Transverse colon (tissue), 4 donors: Measurements from ENCODE around the gene ADIRF. TPM values are rescaled to one million over a fixed set of nuclear protein-coding genes. Genes with fewer than 3 reads are reported as not detected.

Source experiments
- DNase-seq: peaks from one replicate; pipeline ENCODE4 v3.0.0-alpha.2; 2019
- H3K27ac ChIP-seq, 4 donors: fragments of 200-600 bp; sonication (generic); 2 replicates each; pipeline ENCODE4 v1.5.1; 2016 to 2018; ENCODE audit warnings: inconsistent platforms in 4 of 4
- H3K27me3 ChIP-seq: fragments of 200-600 bp; sonication (generic); 2 replicates; pipeline ENCODE4 v1.5.1; 2017; ENCODE audit warnings: inconsistent platforms
- H3K36me3 ChIP-seq, 4 donors: fragments of 200-600 bp; sonication (generic); 2 replicates each; pipeline ENCODE4 v1.5.1; 2017 to 2019; ENCODE audit warnings: inconsistent platforms in 4 of 4
- H3K4me1 ChIP-seq, 4 donors: fragments of 200-600 bp; sonication (generic); 2 replicates each; pipeline ENCODE4 v1.5.1; 2017 to 2020; ENCODE audit warnings: inconsistent platforms in 4 of 4
- H3K4me3 ChIP-seq, 4 donors: fragments of 200-600 bp; sonication (generic); 1 replicate in 1 of 4; 2 replicates in 3 of 4; pipeline versions ENCODE4 v1.5.1 to v1.6.1; 2017 to 2019; ENCODE audit warnings: inconsistent platforms in 4 of 4
- H3K9me3 ChIP-seq, 2 donors: fragments of 200-600 bp; sonication (generic); 2 replicates each; pipeline ENCODE4 v1.5.1; 2017 to 2019; ENCODE audit warnings: inconsistent platforms in 2 of 2
- CTCF ChIP-seq, 5 experiments: fragments of 200-600 bp in 3 of 5; fragments of 450-650 bp in 2 of 5; sonication (generic) in 3 of 5; IDR thresholded peaks; 1 replicate in 2 of 5; 2 replicates in 3 of 5; pipeline ENCODE4 v1.5.1; 2016 to 2017; ENCODE audit warnings: antibody characterized with exemption in 5 of 5, inconsistent platforms in 3 of 5, mild to moderate bottlenecking in 2 of 5, moderate library complexity in 1 of 5
- EP300 ChIP-seq: sonication (generic); formaldehyde crosslinking; IDR thresholded peaks from one replicate; pipeline ENCODE4 v1.6.1; 2017; ENCODE audit warnings: antibody characterized with exemption, low read depth
- POLR2A ChIP-seq: fragments of 450-650 bp; IDR thresholded peaks from one replicate; pipeline ENCODE4 v1.6.1; 2016; ENCODE audit warnings: antibody characterized with exemption, mild to moderate bottlenecking, moderate library complexity
- POLR2AphosphoS5 ChIP-seq, 3 donors: sonication (generic); formaldehyde crosslinking; IDR thresholded peaks; one replicate each; pipeline ENCODE4 v1.6.1; 2016; ENCODE audit warnings: antibody characterized with exemption in 3 of 3
- WGBS, 2 donors: methylation state at CpG; one replicate each; pipeline ENCODE4 v1.1.5; 2018; ENCODE audit warnings: low coverage in 1 of 2; 5-methylcytosine and 5-hydroxymethylcytosine counted together
- in situ Hi-C, 4 donors: fragments of 200-750 bp; cut with MboI; loops; one replicate each; pipeline versions ENCODE4 v1.15.0 to v1.15.1; 2017; ENCODE audit warnings: low sequenced_read_pairs in 3 of 4, low pct_ligation_motif_present in 1 of 4, low pct_unique_long_range_greater_than_20kb in 1 of 4
- intact Hi-C: fragments of 100-400 bp; cut with DNase I; formaldehyde crosslinking; loops from one replicate; pipeline ENCODE4 v1.15.1; 2023; ENCODE audit warnings: low total_unique reads
- total RNA-seq, 4 donors: library from RNA; depleted of rRNA; stranded (reverse); fragments of >200 nt; gene quantifications; one replicate each; pipeline ENCODE4 v1.1.0, GENCODE V29; 2016

ADIRF gene
- total RNA-seq, 4 donors from 2014 or later = 35.0 to 194 (median 117) TPM

DNA sequence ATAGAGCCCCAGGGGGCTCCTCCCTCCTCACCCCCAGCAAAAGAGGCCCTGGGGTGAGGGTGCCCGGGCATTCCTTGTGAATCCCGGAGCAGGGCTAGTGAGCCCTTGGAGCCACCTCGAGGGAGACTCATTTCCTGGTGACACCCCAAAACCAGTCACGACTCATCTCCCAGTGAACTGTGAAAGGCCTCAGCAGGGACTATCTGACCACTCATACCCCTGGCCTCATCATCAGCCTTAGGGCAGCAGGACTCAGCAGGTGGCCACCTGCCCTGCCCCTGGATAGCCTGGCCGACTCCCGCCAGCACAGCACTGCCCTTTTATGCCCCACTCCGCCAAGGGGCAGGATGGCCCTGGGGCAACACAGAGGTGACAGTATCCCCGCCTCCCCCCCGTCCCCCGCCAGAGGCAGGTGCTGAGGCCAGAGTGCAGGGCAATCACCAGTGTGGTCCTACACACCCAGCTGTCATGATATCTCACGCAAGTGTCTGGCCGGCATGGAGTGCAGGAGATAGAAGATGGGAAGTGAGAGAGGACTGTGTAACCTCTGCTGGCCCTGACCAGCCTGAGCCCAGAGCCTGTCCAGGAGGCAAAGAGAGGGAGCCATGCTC lies 6.7 kb upstream of the ADIRF start:
- in situ Hi-C loops = no loop called here
- no peak overlapping the region for H3K27ac ChIP-seq
- intact Hi-C loops = no loop called here
- H3K36me3 ChIP-seq = no peaks in the 10 kb centered on the region
- no peak for DNase-seq
- H3K27me3 ChIP-seq = no peaks in the 10 kb centered on the region
- TF ChIP-seq POLR2A = no peak
- no peak for TF ChIP-seq EP300
- no peak for TF ChIP-seq CTCF (IDR thresholded peaks at IDR 0.05)
- TF ChIP-seq POLR2AphosphoS5 (IDR thresholded peaks at IDR 0.05) = no peak
- no peak overlapping the region for H3K4me3 ChIP-seq
- H3K4me1 ChIP-seq = peaks cover 5 to 20% (median 13%) of the 10 kb centered on the region in 4 donors
- H3K9me3 ChIP-seq = no peaks in the 10 kb centered on the region
- WGBS, 2 donors = 80 to 89% methylated on average over 2 to 10 of the region's 12 CpGs

DNA sequence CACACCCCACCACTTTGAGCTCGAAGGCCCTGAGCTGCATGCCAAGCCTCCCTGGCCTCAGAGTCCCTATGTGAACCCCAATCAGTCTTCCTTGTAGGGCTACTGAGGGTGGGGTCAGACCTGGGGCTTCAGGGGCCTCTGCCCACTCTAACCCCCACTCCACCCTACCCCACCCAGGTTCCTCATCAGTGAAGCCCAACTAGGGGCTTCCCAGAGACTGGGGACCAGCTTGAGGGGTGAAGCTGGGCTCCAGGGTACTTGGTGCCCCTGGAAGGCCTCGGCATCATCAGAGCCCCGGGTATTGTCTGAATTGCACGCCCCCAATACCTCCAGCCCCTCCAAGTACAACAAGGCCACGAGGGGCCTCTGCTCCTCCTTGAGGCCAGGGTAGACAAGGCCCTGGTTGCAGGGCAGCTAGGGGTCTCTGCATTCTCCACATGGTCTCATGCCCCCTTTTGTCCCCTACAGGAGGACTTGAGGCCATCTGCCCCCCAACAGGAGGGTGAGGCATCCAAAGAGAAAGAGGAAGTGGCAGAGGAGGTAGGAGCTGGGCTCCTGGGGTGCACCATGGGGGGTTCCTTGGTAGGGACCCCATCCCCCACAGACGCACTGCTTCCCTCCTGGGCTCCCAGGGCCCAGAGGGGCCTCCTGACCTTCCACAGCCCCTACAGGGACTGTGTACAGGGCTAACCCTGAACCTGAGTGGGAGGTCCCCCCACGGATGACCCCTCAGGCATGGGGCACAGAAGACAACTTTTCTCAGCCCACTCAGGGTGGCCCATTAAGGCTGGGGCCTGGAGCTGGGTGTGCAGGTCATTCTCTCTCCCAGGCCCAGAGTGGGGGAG lies 5.9 kb upstream of the ADIRF start:
- no peaks in the 10 kb centered on the region for H3K9me3 ChIP-seq
- intact Hi-C loops = no loop called here
- H3K27me3 ChIP-seq = no peaks in the 10 kb centered on the region
- no peaks in the 10 kb centered on the region for H3K36me3 ChIP-seq
- TF ChIP-seq POLR2A = no peak
- TF ChIP-seq EP300 = no peak
- no peak for TF ChIP-seq CTCF (IDR thresholded peaks at IDR 0.05)
- TF ChIP-seq POLR2AphosphoS5 (IDR thresholded peaks at IDR 0.05) = no peak
- in situ Hi-C loops = no loop called here
- H3K27ac ChIP-seq = no peak overlapping the region
- WGBS, 2 donors = 75 to 100% methylated on average over 1 to 5 of the region's 7 CpGs
- H3K4me3 ChIP-seq = no peak overlapping the region
- peaks cover 8 to 27% (median 19%) of the 10 kb centered on the region in 4 donors for H3K4me1 ChIP-seq
- DNase-seq = peak; percentile 6

DNA sequence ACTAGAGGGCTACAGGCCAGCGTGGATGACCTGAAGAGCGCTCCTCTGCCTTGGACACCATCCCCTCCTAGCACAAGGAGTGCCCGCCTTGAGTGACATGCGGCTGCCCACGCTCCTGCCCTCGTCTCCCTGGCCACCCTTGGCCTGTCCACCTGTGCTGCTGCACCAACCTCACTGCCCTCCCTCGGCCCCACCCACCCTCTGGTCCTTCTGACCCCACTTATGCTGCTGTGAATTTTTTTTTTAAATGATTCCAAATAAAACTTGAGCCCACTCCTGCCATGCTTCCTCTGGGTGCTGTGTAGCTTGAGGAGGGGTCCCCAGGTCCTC lies 5.3 kb upstream of the ADIRF start:
- no peak overlapping the region for H3K27ac ChIP-seq
- TF ChIP-seq POLR2A (no peak), EP300 (no peak), POLR2AphosphoS5 (IDR thresholded peaks at IDR 0.05) (no peak), CTCF (IDR thresholded peaks at IDR 0.05) (no peak)
- H3K4me1 ChIP-seq = peaks cover 14 to 33% (median 25%) of the 10 kb centered on the region in 4 donors
- no peak for DNase-seq
- no peaks in the 10 kb centered on the region for H3K27me3 ChIP-seq
- intact Hi-C loops (no loop called here), in situ Hi-C loops (no loop called here)
- no peaks in the 10 kb centered on the region for H3K36me3 ChIP-seq
- H3K4me3 ChIP-seq = no peak overlapping the region
- H3K9me3 ChIP-seq = no peaks in the 10 kb centered on the region
- 94% methylated on average over 7 of the region's 7 CpGs; no CpG with 5 or more reads in 1 of the 2 donors for WGBS, 2 donors

GRCh38 chr10:86963341-86963919 lies 4.9 kb upstream of the ADIRF start:
- in situ Hi-C loops = no loop called here
- intact Hi-C loops = no loop called here
- no peak for TF ChIP-seq POLR2A
- no peak for TF ChIP-seq EP300
- TF ChIP-seq POLR2AphosphoS5 (IDR thresholded peaks at IDR 0.05) = no peak
- TF ChIP-seq CTCF (IDR thresholded peaks at IDR 0.05) = no peak
- Histone ChIP-seq H3K27ac (no peak overlapping the region), H3K4me1 (peaks cover 19 to 35% (median 28%) of the 10 kb centered on the region in 4 donors), H3K36me3 (no peaks in the 10 kb centered on the region), H3K9me3 (no peaks in the 10 kb centered on the region), H3K27me3 (no peaks in the 10 kb centered on the region), H3K4me3 (no peak overlapping the region)
- DNase-seq = peak; percentile 1
- WGBS, 2 donors = 93% methylated on average over 12 of the region's 12 CpGs; no CpG with 5 or more reads in 1 of the 2 donors
